ENCODE measurements around the gene BCR.

Gene BCR

GRCh38 chr22:23231471-23232093 lies 51.3 kb downstream of the BCR start:
- no peak for DNase-seq (ENCODE audit: low read depth)

- DNase-seq (ENCODE audit: low read depth), result no peak
Observed at GRCh38 chr22:23232094-23232905, 52.0 kb downstream of the BCR start.

GRCh38 chr22:23233084-23233531 lies 52.8 kb downstream of the BCR start:
- DNase-seq (ENCODE audit: low read depth), result no peak

GRCh38 chr22:23233752-23234408 lies 53.6 kb downstream of the BCR start:
- DNase-seq (ENCODE audit: low read depth), result no peak

- DNase-seq (ENCODE audit: low read depth), result no peak
Observed at GRCh38 chr22:23234409-23235161, 54.3 kb downstream of the BCR start.

GRCh38 chr22:23235425-23235824 lies 55.1 kb downstream of the BCR start:
- DNase-seq (ENCODE audit: low read depth), result no peak

- DNase-seq (ENCODE audit: low read depth), result no peak
Observed at GRCh38 chr22:23236026-23236425, 55.7 kb downstream of the BCR start.

GRCh38 chr22:23236440-23237184 lies 56.3 kb downstream of the BCR start:
- no peak for DNase-seq (ENCODE audit: low read depth)

- no peak for DNase-seq (ENCODE audit: low read depth)
Observed at GRCh38 chr22:23237201-23237798, 57.0 kb downstream of the BCR start.

GRCh38 chr22:23237841-23238240 lies 57.5 kb downstream of the BCR start:
- DNase-seq (ENCODE audit: low read depth), result no peak

- DNase-seq (ENCODE audit: low read depth), result no peak
Observed at GRCh38 chr22:23238707-23239106, 58.4 kb downstream of the BCR start.

- no peak for DNase-seq (ENCODE audit: low read depth)
Observed at GRCh38 chr22:23239429-23239828, 59.1 kb downstream of the BCR start.

GRCh38 chr22:23240639-23241389 lies 60.5 kb downstream of the BCR start:
- DNase-seq (ENCODE audit: low read depth), result no peak

GRCh38 chr22:23241562-23242472 lies 61.5 kb downstream of the BCR start:
- no peak for DNase-seq (ENCODE audit: low read depth)

GRCh38 chr22:23242473-23243001 lies 62.2 kb downstream of the BCR start:
- no peak for DNase-seq (ENCODE audit: low read depth)

- DNase-seq (ENCODE audit: low read depth), result no peak
Observed at GRCh38 chr22:23243006-23243573, 62.8 kb downstream of the BCR start.

GRCh38 chr22:23243859-23244689 lies 63.8 kb downstream of the BCR start:
- DNase-seq (ENCODE audit: low read depth), result no peak

- no peak for DNase-seq (ENCODE audit: low read depth)
Observed at GRCh38 chr22:23244690-23245044, 64.4 kb downstream of the BCR start.
